OCI-M2 (cell line): Measurements from ENCODE around the gene RBM26.

Experiments
- DNase-seq: peaks from one replicate; lab custom pipeline; 2025; ENCODE audit not compliant: unreplicated experiment; lab: John Stamatoyannopoulos, UW

RBM26 gene

GRCh38 chr13:79423801-79424642 lies 18.0 kb upstream of the RBM26 start:
- no peak for DNase-seq

GRCh38 chr13:79423340-79423739 lies 17.3 kb upstream of the RBM26 start:
- no peak for DNase-seq

GRCh38 chr13:79419365-79419764 lies 13.3 kb upstream of the RBM26 start:
- DNase-seq: no peak

- no peak for DNase-seq
Measured at GRCh38 chr13:79417741-79418140, 11.7 kb upstream of the RBM26 start.

- no peak for DNase-seq
Measured at GRCh38 chr13:79413521-79413920, 7.5 kb upstream of the RBM26 start.

- no peak for DNase-seq
Measured at GRCh38 chr13:79409828-79410227, 3.8 kb upstream of the RBM26 start.

- no peak for DNase-seq
Measured at GRCh38 chr13:79407349-79407979, 1.4 kb upstream of the RBM26 start.

- DNase-seq: no peak
Measured at GRCh38 chr13:79406597-79406908, 498 bp upstream of the RBM26 start.

- DNase-seq: no peak
Measured at GRCh38 chr13:79405501-79405830, 589 bp downstream of the RBM26 start.

- no peak for DNase-seq
Measured at GRCh38 chr13:79404985-79405384, 1.1 kb downstream of the RBM26 start.

GRCh38 chr13:79404361-79404760 lies 1.7 kb downstream of the RBM26 start:
- no peak for DNase-seq

- DNase-seq: no peak
Measured at GRCh38 chr13:79403113-79403512, 2.9 kb downstream of the RBM26 start.

- no peak for DNase-seq
Measured at GRCh38 chr13:79402679-79403078, 3.4 kb downstream of the RBM26 start.

GRCh38 chr13:79402074-79402635 lies 3.9 kb downstream of the RBM26 start:
- no peak for DNase-seq

GRCh38 chr13:79401259-79402070 lies 4.6 kb downstream of the RBM26 start:
- DNase-seq: no peak

GRCh38 chr13:79398915-79399314 lies 7.1 kb downstream of the RBM26 start:
- no peak for DNase-seq

GRCh38 chr13:79398127-79398526 lies 7.9 kb downstream of the RBM26 start:
- DNase-seq: no peak

GRCh38 chr13:79395881-79396280 lies 10.2 kb downstream of the RBM26 start:
- no peak for DNase-seq

GRCh38 chr13:79393564-79394249 lies 12.3 kb downstream of the RBM26 start:
- DNase-seq: no peak

GRCh38 chr13:79392882-79393563 lies 13.0 kb downstream of the RBM26 start:
- DNase-seq: no peak

- no peak for DNase-seq
Measured at GRCh38 chr13:79389026-79389425, 17.0 kb downstream of the RBM26 start.
